Mesothelial cell of epicardium (in vitro differentiated cells): ENCODE data around the gene DLX3. TPM values are rescaled to one million over a fixed set of nuclear protein-coding genes. Genes with fewer than 3 reads are reported as not detected.
A peak's percentile ranks its signal among the peaks of the same experiment; 100 is the strongest.

Experiments
- DNase-seq, 2 experiments: peaks; one replicate each; pipeline ENCODE4 v3.0.0; 2021; ENCODE audit warnings: low spot score in 2 of 2; ENCODE audit not compliant: unreplicated experiment in 2 of 2
- H3K27ac Mint-ChIP-seq: 2 replicates; pipeline ENCODE4 v1.8.0; 2021; ENCODE audit warnings: mixed read lengths
- H3K27me3 Mint-ChIP-seq: 2 replicates; pipeline ENCODE4 v1.8.0; 2021; ENCODE audit warnings: low read depth, mixed read lengths
- H3K36me3 Mint-ChIP-seq: 2 replicates; pipeline ENCODE4 v1.8.0; 2021; ENCODE audit warnings: mixed read lengths
- H3K4me1 Mint-ChIP-seq: 2 replicates; pipeline ENCODE4 v1.8.0; 2021; ENCODE audit warnings: mixed read lengths
- H3K4me3 Mint-ChIP-seq: 2 replicates; pipeline ENCODE4 v1.8.0; 2021; ENCODE audit warnings: mild to moderate bottlenecking, moderate library complexity, mixed read lengths
- H3K9me3 Mint-ChIP-seq: 2 replicates; pipeline ENCODE4 v1.8.0; 2021; ENCODE audit warnings: mixed read lengths
- CTCF ChIP-seq: fragments of 200-600 bp; sonication (generic); IDR thresholded peaks from one replicate; pipeline ENCODE4 v1.5.0; 2021; ENCODE audit warnings: antibody characterized with exemption; ENCODE audit not compliant: unreplicated experiment
- total RNA-seq: library from RNA; stranded (reverse); gene quantifications from 3 replicates; pipeline ENCODE4 v1.2.1, GENCODE V29; 2021

Gene DLX3
- total RNA-seq, 1 donor from 2014 or later, result 7.7 TPM

- DNase-seq, result no peak
- peaks cover 25% of the 10 kb centered on the region for H3K27me3 Mint-ChIP-seq
- no peak for TF ChIP-seq CTCF
These were observed 9.6 kb downstream of the DLX3 start for GRCh38 chr17:49985310-49985990.

GRCh38 chr17:49984776-49985175 is 10.2 kb downstream of the DLX3 start:
- Mint-ChIP-seq H3K27me3 (peaks cover 29% of the 10 kb centered on the region), H3K36me3 (no peaks in the 10 kb centered on the region), H3K4me1 (peaks cover 18% of the 10 kb centered on the region), H3K9me3 (no peaks in the 10 kb centered on the region), H3K27ac (no peak overlapping the region), H3K4me3 (no peak overlapping the region)
- TF ChIP-seq CTCF, result no peak
- no peak for DNase-seq

More at GRCh38 chr17:49985310-49985990, 9.6 kb downstream of the DLX3 start:
- Mint-ChIP-seq H3K36me3 (no peaks in the 10 kb centered on the region), H3K4me1 (peaks cover 16% of the 10 kb centered on the region), H3K27ac (no peak overlapping the region), H3K9me3 (no peaks in the 10 kb centered on the region), H3K4me3 (no peak overlapping the region)

GRCh38 chr17:49984283-49984682 is 10.7 kb downstream of the DLX3 start:
- H3K27ac Mint-ChIP-seq, result no peak overlapping the region
- H3K4me3 Mint-ChIP-seq, result no peak overlapping the region
- no peak for DNase-seq
- H3K36me3 Mint-ChIP-seq, result no peaks in the 10 kb centered on the region
- H3K27me3 Mint-ChIP-seq, result peaks cover 34% of the 10 kb centered on the region
- H3K4me1 Mint-ChIP-seq, result peaks cover 18% of the 10 kb centered on the region
- no peak for TF ChIP-seq CTCF
- no peaks in the 10 kb centered on the region for H3K9me3 Mint-ChIP-seq

GRCh38 chr17:49980703-49981197 is 14.3 kb downstream of the DLX3 start:
- H3K4me3 Mint-ChIP-seq, result no peak overlapping the region
- TF ChIP-seq CTCF, result no peak
- no peaks in the 10 kb centered on the region for H3K36me3 Mint-ChIP-seq
- H3K27me3 Mint-ChIP-seq, result peaks cover 60% of the 10 kb centered on the region
- no peaks in the 10 kb centered on the region for H3K9me3 Mint-ChIP-seq
- peak overlapping the region; percentile 56 for H3K27ac Mint-ChIP-seq
- peaks cover 34% of the 10 kb centered on the region for H3K4me1 Mint-ChIP-seq
- DNase-seq, result no peak

GRCh38 chr17:49979748-49980479 is 15.1 kb downstream of the DLX3 start:
- no peak overlapping the region for H3K4me3 Mint-ChIP-seq
- H3K27me3 Mint-ChIP-seq, result peaks cover 64% of the 10 kb centered on the region

More at GRCh38 chr17:49979748-49980479, 15.1 kb downstream of the DLX3 start:
- no peak for TF ChIP-seq CTCF
- Mint-ChIP-seq H3K9me3 (no peaks in the 10 kb centered on the region), H3K4me1 (peaks cover 39% of the 10 kb centered on the region), H3K27ac (no peak overlapping the region), H3K36me3 (no peaks in the 10 kb centered on the region)
- no peak for DNase-seq
